Measurements from ENCODE around the gene GSTO2. TPM values are rescaled to one million over a fixed set of nuclear protein-coding genes. Genes with fewer than 3 reads are reported as not detected.

GSTO2 gene
- total and polyA plus RNA-seq, 2 donors from 2014 or later, result 22.3 to 56.7 TPM

GRCh38 chr10:104251443-104251842 lies 17.5 kb upstream of the GSTO2 start:
- Histone ChIP-seq H3K9me3 (ENCODE audit: control insufficient read depth in 2 of 3, insufficient read depth in 1 of 3, low read length in 3 of 3) (no peaks in the 10 kb centered on the region), H3K27ac (ENCODE audit: low read depth in 2 of 2, low read length in 2 of 2) (no peak overlapping the region), H3K4me1 (ENCODE audit: control insufficient read depth in 2 of 3, insufficient read depth in 2 of 3, low read depth in 1 of 3, low read length in 3 of 3) (peaks cover 0 to 5% (median 3%) of the 10 kb centered on the region in 3 donors), H3K4me3 (ENCODE audit: low read length in 3 of 3) (no peak overlapping the region), H3K36me3 (ENCODE audit: control insufficient read depth in 2 of 3, insufficient read depth in 3 of 3, low read length in 3 of 3) (no peaks in the 10 kb centered on the region), H3K27me3 (ENCODE audit: control insufficient read depth, insufficient read depth, low read length) (no peaks in the 10 kb centered on the region), H3K9ac (ENCODE audit: low read length in 3 of 3) (no peak overlapping the region)
- no peak for TF ChIP-seq CTCF (IDR thresholded peaks at IDR 0.05; ENCODE audit: borderline replicate concordance, extremely low read depth, insufficient read depth)
- DNase-seq (no peak), FAIRE-seq (no peak)
- intact Hi-C loops (cut with DNase I), result no loop called here

GRCh38 chr10:104252368-104252767 lies 16.6 kb upstream of the GSTO2 start:
- TF ChIP-seq CTCF (IDR thresholded peaks at IDR 0.05; ENCODE audit: borderline replicate concordance, extremely low read depth, insufficient read depth), result no peak
- H3K4me1 ChIP-seq (ENCODE audit: control insufficient read depth in 2 of 3, insufficient read depth in 2 of 3, low read depth in 1 of 3, low read length in 3 of 3), result peaks cover 0 to 11% (median 5%) of the 10 kb centered on the region in 3 donors
- H3K36me3 ChIP-seq (ENCODE audit: control insufficient read depth in 2 of 3, insufficient read depth in 3 of 3, low read length in 3 of 3), result peaks cover 0 to 5% (median 0%) of the 10 kb centered on the region in 3 donors
- DNase-seq (no peak), FAIRE-seq (no peak)
- no peak overlapping the region for H3K27ac ChIP-seq (ENCODE audit: low read depth in 2 of 2, low read length in 2 of 2)
- no peak overlapping the region for H3K9ac ChIP-seq (ENCODE audit: low read length in 3 of 3)
- H3K4me3 ChIP-seq (ENCODE audit: low read length in 3 of 3), result no peak overlapping the region
- H3K27me3 ChIP-seq (ENCODE audit: control insufficient read depth, insufficient read depth, low read length), result no peaks in the 10 kb centered on the region
- intact Hi-C loops (cut with DNase I), result no loop called here
- H3K9me3 ChIP-seq (ENCODE audit: control insufficient read depth in 2 of 3, insufficient read depth in 1 of 3, low read length in 3 of 3), result no peaks in the 10 kb centered on the region

DNA sequence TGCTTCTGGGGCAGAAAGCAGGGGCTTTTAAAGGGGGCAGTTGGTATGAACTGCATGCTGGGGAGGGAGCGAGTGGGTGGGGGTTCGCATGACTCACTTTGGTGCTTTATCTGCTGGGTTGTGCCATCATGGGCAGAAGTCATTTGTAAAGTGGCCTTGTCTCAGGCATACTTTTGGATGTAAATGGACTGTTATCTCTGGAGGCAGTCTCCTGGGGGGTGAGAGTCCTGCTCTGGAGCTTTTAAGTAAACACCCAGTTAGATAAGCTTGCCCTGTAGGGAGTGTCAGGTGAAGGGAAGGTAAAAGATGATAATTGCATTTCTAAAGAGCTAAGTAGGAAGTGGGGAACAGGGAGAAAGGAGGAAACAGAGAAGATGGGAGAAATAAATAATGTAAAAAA lies 15.9 kb upstream of the GSTO2 start:
- no peaks in the 10 kb centered on the region for H3K9me3 ChIP-seq (ENCODE audit: control insufficient read depth in 2 of 3, insufficient read depth in 1 of 3, low read length in 3 of 3)
- no peak for TF ChIP-seq CTCF (IDR thresholded peaks at IDR 0.05; ENCODE audit: borderline replicate concordance, extremely low read depth, insufficient read depth)
- no peaks in the 10 kb centered on the region for H3K27me3 ChIP-seq (ENCODE audit: control insufficient read depth, insufficient read depth, low read length)
- H3K4me1 ChIP-seq (ENCODE audit: control insufficient read depth in 2 of 3, insufficient read depth in 2 of 3, low read depth in 1 of 3, low read length in 3 of 3), result peaks cover 0 to 14% (median 7%) of the 10 kb centered on the region in 3 donors
- H3K9ac ChIP-seq (ENCODE audit: low read length in 3 of 3), result no peak overlapping the region
- intact Hi-C loops (cut with DNase I), result no loop called here
- peaks cover 0 to 8% (median under 1%) of the 10 kb centered on the region in 3 donors for H3K36me3 ChIP-seq (ENCODE audit: control insufficient read depth in 2 of 3, insufficient read depth in 3 of 3, low read length in 3 of 3)
- DNase-seq, result no peak
- no peak overlapping the region for H3K4me3 ChIP-seq (ENCODE audit: low read length in 3 of 3)
- FAIRE-seq, result no peak
- H3K27ac ChIP-seq (ENCODE audit: low read depth in 2 of 2, low read length in 2 of 2), result no peak overlapping the region

Measured in kidney (tissue), 14 donors.